H1 (cell line): ENCODE measurements around the gene CRTAP.

ENCODE experiments used
- ATF2 ChIP-seq: IDR thresholded peaks from 2 replicates; pipeline ENCODE4 v1.6.1; 2012; ENCODE audit warnings: low read length, inconsistent platforms
- CTCF ChIP-seq, 3 experiments: IDR thresholded peaks; 1 replicate in 2 of 3; 2 replicates in 1 of 3; pipeline versions ENCODE4 v1.5.1 to v1.6.1; 2011; ENCODE audit warnings: low read length in 3 of 3, mild to moderate bottlenecking in 3 of 3, inconsistent platforms in 2 of 3, low read depth in 1 of 3, moderate library complexity in 1 of 3; ENCODE audit not compliant: insufficient read depth in 1 of 3; ENCODE audit errors: control extremely low read depth in 1 of 3

GRCh38 chr3:33091746-33092145 is 22.1 kb upstream of the CRTAP start:
- no peak for TF ChIP-seq CTCF (IDR thresholded peaks at IDR 0.05; ENCODE audit: control extremely low read depth in 1 of 3, insufficient read depth in 1 of 3, low read depth in 1 of 3, low read length in 3 of 3)
- no peak for TF ChIP-seq ATF2
